ENCODE data around the gene FLYWCH1. TPM values are rescaled to one million over a fixed set of nuclear protein-coding genes. Genes with fewer than 3 reads are reported as not detected.

Gene FLYWCH1
- total and polyA plus RNA-seq, 9 of the 15 experiments (the other 6 are each of a cell fraction or from before 2014, with no cell fraction given) = 0.18 to 33.6 (median 11.3) TPM

- ChIA-PET CTCF (ENCODE audit: low intra/inter-chr PET ratio) (no interaction called here), POLR2A (interaction anchor here (0.6 kb wide), 1 partner anchor 83 kb away, joined by 3 read pairs; no protein-coding TSS in a partner anchor)
- no TSS peak for BruUV-seq (replicated peaks)
- peaks cover 53% of the 10 kb centered on the region; the same call in 2 of the 3 replicates for H3K36me3 ChIP-seq (ENCODE audit: control insufficient read depth, insufficient read depth, low read length)
- H3K79me2 ChIP-seq (ENCODE audit: control insufficient read depth, insufficient read depth, low read length) = no peaks in the 10 kb centered on the region
- 91% methylated on average over 7 of the region's 22 CpGs for WGBS (ENCODE audit: insufficient coverage, low coverage, missing lambda C conversion rate)
- FAIRE-seq = no peak
- in situ Hi-C loops (cut with MboI) = no loop called here
- H3K9me1 ChIP-seq (ENCODE audit: control insufficient read depth, insufficient read depth, low read length) = no peaks in the 10 kb centered on the region
- no peak overlapping the region for H3K27ac ChIP-seq (ENCODE audit: extremely low read depth, low read depth, low read length)
- H3K4me1 ChIP-seq (replicated peaks in 1 of 2; ENCODE audit: control insufficient read depth in 2 of 2, insufficient read depth in 2 of 2, low read length in 2 of 2) = peaks cover 0 to 12% of the 10 kb centered on the region in 2 experiments; a peak in 2 of 5 replicates
- H4K20me1 ChIP-seq (replicated peaks; ENCODE audit: control insufficient read depth, insufficient read depth, low read length) = no peaks in the 10 kb centered on the region
- H3K9me3 ChIP-seq (replicated peaks; ENCODE audit: control insufficient read depth, insufficient read depth, low read depth, low read length) = no peaks in the 10 kb centered on the region
- intact Hi-C loops (cut with micrococcal nuclease) = no loop called here
- ATAC-seq = no peak
- no peak overlapping the region for H3K4me2 ChIP-seq (ENCODE audit: insufficient read depth, low read length)
- 0 out of 4 replicates have a peak overlapping the region, but pooled peaks of 1 of the 2 experiments have one; percentile 9 for H3K9ac ChIP-seq (ENCODE audit: insufficient read depth in 1 of 2, low read depth in 2 of 2, low read length in 2 of 2)
- H3K4me3 ChIP-seq = no peak overlapping the region
- no peak overlapping the region for H2AFZ ChIP-seq (ENCODE audit: low read depth, low read length)
- no peaks in the 10 kb centered on the region for H3K27me3 ChIP-seq (ENCODE audit: control insufficient read depth in 2 of 2, insufficient read depth in 2 of 2, low read length in 2 of 2)
- peak in 1 of 4 experiments; percentile 2 for DNase-seq (ENCODE audit: extremely low read depth in 1 of 4, low spot score in 3 of 4)
- no peak for TF ChIP-seq ELK1 (CRISPR knock-in tag; IDR thresholded peaks at IDR 0.05)
- TF ChIP-seq BDP1 (IDR thresholded peaks at IDR 0.05; ENCODE audit: insufficient read depth, insufficient read length) = no peak
- no peak for TF ChIP-seq RUNX1 (IDR thresholded peaks at IDR 0.05; ENCODE audit: low read depth)
- TF ChIP-seq ZBTB7A (IDR thresholded peaks at IDR 0.05; ENCODE audit: borderline replicate concordance, control insufficient read depth, low read depth, low read length) = no peak
- no peak for TF ChIP-seq AFF4 (CRISPR knock-in tag; IDR thresholded peaks at IDR 0.05)
- TF ChIP-seq CC2D1A (IDR thresholded peaks at IDR 0.05) = no peak
- TF ChIP-seq ZBTB5 (IDR thresholded peaks at IDR 0.05) = no peak
- no peak for TF ChIP-seq ZNF3 (CRISPR knock-in tag; IDR thresholded peaks at IDR 0.05)
- no peak for TF ChIP-seq ZNF655 (CRISPR knock-in tag; IDR thresholded peaks at IDR 0.05)
- no peak for TF ChIP-seq ZNF77 (CRISPR knock-in tag; IDR thresholded peaks at IDR 0.05)
- TF ChIP-seq ZNF561 (CRISPR knock-in tag; conservative IDR thresholded peaks at IDR 0.05) = no peak
Measured at GRCh38 chr16:2933701-2934100, 22.0 kb downstream of the FLYWCH1 start.

Measured in K562 (cell line).